Keratinocyte (primary cell): ENCODE measurements around the gene DCLK1.

Source experiments
- EZH2 ChIP-seq: IDR thresholded peaks from one replicate; pipeline ENCODE4 v1.6.1; 2012; ENCODE audit warnings: inconsistent platforms, mild to moderate bottlenecking, low read length, moderate library complexity
- TF ChIP-seq, protein P1 (sequence below), 3 experiments: IDR thresholded peaks in 1 of 3; conservative IDR thresholded peaks in 1 of 3; optimal IDR thresholded peaks in 1 of 3; 2 replicates in 2 of 3; 3 replicates in 1 of 3; pipeline versions ENCODE3 to v1.5.1; 2011; ENCODE audit warnings: low read length in 3 of 3, mild to moderate bottlenecking in 3 of 3, moderate library complexity in 2 of 3, control low read depth in 1 of 3, inconsistent platforms in 1 of 3; ENCODE audit not compliant: insufficient read depth in 2 of 3; ENCODE audit errors: extremely low read depth in 1 of 3

DNA sequence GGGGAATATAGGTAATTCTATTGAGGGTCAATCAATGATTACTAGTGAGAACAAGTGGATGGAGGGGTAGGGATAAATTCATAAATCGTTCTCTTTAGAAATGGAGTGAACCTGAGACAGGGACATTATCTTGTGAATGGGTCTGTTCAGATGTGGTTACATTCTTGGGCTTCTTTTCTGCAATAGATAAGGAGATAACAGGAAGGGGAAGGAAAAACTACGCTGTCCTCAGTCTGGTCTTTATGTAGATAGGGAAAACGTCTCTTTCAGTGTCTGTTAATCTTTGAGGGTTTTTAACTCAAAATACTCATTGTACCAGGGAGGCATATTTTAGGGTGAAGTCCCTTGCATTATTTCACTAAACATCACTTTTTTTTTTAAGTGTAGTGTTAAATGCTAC lies 388.0 kb downstream of the DCLK1 start:
- TF ChIP-seq, protein P1, sequence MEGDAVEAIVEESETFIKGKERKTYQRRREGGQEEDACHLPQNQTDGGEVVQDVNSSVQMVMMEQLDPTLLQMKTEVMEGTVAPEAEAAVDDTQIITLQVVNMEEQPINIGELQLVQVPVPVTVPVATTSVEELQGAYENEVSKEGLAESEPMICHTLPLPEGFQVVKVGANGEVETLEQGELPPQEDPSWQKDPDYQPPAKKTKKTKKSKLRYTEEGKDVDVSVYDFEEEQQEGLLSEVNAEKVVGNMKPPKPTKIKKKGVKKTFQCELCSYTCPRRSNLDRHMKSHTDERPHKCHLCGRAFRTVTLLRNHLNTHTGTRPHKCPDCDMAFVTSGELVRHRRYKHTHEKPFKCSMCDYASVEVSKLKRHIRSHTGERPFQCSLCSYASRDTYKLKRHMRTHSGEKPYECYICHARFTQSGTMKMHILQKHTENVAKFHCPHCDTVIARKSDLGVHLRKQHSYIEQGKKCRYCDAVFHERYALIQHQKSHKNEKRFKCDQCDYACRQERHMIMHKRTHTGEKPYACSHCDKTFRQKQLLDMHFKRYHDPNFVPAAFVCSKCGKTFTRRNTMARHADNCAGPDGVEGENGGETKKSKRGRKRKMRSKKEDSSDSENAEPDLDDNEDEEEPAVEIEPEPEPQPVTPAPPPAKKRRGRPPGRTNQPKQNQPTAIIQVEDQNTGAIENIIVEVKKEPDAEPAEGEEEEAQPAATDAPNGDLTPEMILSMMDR (optimal IDR thresholded peaks at IDR 0.05 in 1 of 3, IDR thresholded peaks at IDR 0.05 in 1 of 3, conservative IDR thresholded peaks at IDR 0.05 in 1 of 3; ENCODE audit: extremely low read depth in 1 of 3, insufficient read depth in 2 of 3, low read length in 3 of 3): no peak
- no peak for TF ChIP-seq EZH2
